HG02970 (cell line): ENCODE data around the gene CEP131.

Experiments used
- ATAC-seq: cut with Tn5 transposase; IDR thresholded peaks from one replicate; pipeline ENCODE4 v1.9.1; 2021; ENCODE audit warnings: mild to moderate bottlenecking, moderate library complexity, moderate number of reproducible peaks; ENCODE audit not compliant: unreplicated experiment, low FRiP score

The CEP131 gene

DNA sequence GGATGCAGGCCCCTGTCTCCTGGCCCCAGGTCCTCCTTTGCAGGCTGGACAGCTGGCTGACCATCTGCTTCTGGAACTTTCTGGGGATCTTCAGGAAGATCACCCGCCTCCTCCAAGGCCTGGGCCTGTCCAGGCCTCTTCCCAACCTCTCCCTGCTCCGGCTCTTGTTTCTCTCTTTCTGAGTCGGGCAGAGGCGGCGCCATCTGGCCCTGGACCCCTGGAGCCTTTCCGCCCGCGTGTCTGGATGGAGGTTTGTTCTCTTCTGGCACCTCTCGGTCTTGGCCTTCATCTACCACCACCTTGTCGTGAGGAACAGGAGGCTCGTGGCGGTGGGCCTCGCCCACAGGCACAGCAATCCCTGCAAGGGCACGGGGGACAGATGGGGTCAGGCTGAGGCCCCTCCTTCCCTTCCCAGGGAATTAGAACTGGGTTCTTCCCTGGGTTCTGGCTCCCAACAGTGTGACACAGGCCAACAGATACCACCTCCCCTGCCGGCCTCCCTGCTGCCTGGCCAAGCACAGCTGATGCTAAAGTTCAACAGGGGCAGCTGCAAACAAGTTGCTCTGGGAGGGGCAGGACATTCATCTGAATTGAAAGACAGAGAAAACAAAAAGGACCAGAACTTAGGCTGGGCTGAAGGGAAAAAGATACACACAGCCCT is 29.7 kb upstream of the CEP131 start:
- no peak for ATAC-seq

DNA sequence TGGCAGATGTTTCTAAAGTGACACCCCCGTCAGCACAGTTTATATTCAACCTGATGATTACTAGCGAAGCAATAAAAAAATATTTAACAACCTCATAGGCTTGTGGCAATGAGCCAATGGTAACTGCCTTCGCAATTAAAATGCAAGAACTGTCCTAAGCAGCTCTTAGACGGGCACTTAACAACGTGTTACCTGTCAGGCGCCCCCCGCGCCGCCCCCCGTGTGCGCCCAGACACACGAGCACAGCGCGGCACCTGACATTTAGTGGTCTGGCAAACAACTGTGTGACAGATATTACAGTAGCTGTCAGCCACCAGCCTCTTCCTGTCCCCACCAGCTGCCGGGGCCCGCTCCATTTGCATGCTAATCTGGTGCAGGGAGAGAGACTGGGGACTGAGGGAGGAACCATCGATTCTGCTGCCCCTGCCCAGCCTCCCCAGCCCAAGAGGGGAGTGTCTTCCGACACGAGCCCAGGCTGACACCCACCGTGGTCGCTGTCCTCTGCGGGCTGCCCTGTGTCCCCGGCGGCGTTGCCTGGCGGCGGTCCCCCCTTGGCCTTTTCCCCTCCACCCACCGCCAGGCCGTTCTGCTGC is 29.0 kb upstream of the CEP131 start:
- ATAC-seq, result no peak

DNA sequence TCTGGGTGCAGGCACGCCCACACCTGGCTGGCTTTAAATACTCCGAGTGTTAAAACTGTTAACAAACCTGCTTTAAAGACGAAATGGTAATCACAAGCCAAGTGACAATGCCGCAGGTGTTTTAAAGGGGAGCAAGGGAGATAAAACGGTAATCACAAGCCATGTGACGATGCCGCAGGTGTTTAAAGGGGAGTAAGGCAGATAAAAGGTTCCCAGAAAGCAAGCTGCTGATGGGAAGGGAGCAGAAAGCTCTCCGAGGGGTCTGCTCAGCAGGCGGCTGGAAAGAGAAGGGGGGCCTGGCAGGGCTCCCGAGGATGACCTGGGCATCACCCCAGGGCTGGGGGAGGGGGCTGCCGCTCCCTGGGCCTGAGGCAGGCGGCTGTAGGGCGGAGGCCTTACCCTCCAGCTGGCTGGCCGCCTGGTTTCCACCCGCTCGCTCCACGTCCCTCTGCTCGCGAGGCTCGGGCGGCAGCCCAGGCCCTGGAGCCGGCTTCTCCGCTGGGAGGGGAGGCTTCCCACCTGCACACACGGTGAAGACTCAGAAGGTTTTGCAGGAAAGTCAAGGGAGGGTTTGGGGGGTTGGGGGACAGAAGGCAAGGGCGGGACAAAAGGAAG is 28.4 kb upstream of the CEP131 start:
- ATAC-seq, result no peak

DNA sequence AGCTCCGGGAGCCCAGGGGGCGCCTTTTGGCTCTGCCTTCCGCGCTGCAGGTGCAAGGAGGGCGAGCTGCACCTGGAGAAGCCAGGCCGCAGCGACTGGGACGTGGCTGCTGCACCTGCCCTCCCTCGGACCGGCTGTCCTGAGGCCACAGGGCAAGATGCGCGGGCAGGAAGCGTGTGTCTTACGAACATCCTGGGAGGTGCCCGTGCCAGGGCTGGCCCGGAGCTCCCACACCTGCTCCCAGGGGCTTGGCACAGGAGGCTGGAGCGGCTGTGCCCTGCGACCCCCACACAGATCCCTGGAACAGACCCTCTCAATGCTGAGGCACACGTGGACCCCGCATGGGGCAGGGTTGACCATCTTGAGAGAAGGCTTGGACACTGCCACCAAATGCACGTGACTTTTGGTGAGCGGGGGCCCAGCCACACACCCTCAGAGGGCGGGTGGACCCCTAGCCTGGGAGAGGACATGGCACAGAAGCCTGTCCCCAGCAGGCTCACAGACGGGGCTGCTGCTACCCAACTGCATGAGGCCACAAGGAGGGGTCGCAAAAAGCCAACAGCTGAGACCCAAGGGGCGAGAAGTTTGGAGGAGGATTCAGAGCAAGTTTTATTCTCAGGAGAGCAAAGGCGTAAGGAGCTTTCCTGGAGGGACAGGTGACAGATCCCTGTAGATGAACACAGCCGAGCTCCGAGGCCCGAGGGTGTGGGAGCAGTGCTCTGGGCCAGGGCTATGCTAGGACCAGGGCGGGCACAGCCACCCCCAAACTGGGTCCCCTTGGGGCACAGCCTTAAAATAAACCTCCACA is 27.7 kb upstream of the CEP131 start:
- no peak for ATAC-seq

DNA sequence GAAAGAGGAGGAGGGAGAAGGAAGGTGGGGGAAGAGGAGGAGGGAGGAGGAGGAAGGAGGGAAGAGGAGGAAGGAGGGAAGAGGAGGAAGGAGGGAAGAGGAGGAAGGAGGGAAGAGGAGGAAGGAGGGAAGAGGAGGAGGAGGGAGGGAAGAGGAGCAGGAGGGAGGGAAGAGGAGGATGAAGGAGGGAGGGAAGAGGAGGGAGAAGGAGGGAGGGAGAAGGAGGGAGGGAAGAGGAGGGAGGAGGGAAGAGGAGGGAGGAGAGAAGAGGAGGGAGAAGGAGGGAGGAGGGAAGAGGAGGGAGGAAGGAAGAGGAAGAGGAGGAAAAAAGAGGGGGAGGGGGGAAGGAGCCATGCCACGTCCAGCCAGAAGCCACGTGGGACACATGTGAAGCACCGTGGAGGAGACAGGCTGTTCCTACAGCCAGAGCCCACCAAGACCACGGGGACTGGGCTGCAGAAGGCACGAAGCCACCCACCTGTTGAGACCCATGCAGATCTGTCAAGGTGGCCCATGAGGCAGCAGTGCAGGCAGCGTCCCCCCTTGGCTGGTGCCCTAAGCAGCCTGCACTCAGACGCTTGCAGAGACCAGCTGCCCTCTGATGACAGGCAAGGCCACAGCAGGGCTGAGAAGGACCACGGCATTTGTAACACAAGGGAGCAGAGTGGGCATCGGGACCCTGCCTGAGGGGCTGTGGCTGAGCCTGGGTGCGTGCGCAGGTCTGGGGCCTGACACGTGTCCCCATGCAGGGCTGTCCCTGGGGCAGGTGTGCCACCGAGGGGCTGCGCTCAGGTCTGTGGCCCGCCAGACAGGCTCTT is 26.7 kb upstream of the CEP131 start:
- no peak for ATAC-seq

DNA sequence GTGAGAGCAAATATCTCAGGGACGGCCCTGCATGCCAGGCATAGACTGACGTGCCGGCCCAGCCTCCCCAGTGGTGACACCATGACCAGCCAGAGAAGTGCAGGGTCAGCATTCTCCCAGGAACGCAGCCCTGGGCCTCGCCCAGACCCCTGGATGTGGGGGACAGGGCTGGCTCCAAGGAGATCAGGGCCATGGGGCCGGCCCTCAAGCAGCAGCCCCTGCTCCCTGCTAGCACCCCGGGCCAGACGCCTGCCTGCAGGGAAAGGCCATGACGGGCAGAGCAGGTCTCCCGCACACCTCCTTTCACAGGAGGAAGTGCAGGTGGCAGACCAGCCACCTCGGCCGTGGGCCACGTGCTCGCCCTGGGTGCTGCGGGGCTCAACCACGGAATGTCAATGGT is 25.9 kb upstream of the CEP131 start:
- no peak for ATAC-seq

DNA sequence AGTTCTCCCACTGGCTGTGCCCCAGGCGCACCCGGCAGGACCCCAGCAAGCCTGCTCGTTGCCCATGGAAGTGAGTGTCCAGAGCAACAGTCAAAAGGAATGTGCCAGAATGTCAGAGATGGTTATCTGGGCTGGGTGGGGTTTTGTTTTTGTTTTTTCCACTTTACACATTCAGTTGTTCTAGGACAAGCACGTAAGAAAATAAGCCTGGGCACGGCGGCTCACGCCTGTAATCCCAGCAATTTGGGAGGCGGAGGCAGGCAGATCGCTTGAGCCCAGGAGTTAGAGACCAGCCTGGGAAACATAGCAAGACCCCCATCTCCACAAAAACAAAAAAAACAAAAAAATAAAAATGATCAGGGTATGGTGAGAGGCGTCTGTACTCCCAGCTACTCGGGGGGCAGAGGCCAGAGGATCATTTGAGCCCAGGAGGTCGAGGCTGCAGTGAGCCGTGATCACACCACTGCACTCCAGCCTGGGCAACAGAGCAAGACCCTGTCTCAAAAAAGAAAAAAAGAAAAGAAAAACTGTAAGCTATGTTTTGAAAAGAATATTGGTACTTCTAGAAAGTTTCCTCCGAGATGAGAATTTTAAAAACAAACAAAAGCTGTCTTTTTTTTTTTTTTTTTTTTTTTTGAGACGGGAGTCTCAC is 24.7 kb upstream of the CEP131 start:
- ATAC-seq, result no peak

DNA sequence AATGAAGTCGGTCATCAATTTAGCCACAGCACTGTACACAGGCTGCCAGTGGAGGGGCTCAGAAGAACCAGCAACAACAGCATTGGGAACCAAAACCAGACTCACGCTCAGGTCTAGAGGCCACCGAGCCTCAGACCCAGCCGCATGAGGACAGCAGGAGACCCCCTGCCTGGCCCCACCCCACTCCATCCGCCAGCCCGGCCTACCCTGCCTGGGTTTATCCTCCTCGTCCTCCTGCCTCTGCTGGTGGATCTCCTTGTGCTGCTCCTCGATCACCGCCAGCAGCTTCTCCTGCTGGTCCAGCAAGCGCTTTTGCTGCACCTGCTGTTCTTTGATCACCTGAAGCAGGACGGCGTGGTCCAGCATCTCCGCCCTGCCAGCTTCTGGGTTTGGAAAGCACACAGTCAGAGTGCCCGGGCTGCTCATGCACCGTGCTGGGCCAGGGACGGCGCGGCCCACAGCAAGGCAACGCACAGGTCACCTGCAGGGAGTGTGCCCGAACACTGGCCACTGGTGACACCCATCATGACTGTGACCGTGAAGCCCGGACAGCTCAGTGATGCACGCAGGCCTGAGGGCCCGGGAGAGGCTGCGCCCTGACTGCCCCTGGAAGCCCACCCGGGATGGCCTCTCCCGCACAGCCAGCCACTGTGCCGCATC is 24.0 kb upstream of the CEP131 start:
- no peak for ATAC-seq

DNA sequence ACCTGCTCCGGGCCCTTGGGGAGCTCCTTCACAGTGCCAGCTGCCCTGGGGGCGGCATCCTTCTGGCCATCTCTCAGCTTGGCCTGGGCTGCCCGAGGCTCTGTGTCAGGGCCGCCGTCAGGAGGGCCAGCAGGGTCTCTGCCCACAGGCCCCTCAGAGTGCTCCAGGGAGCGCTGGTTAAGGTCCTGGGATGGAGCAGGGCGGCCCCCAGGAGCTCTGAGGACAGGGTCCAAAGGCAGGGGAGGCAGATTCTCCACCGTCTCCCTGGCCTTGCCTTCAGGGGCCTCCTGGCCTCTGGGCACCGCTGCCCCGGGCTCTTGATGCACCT is 23.5 kb upstream of the CEP131 start:
- ATAC-seq, result no peak

DNA sequence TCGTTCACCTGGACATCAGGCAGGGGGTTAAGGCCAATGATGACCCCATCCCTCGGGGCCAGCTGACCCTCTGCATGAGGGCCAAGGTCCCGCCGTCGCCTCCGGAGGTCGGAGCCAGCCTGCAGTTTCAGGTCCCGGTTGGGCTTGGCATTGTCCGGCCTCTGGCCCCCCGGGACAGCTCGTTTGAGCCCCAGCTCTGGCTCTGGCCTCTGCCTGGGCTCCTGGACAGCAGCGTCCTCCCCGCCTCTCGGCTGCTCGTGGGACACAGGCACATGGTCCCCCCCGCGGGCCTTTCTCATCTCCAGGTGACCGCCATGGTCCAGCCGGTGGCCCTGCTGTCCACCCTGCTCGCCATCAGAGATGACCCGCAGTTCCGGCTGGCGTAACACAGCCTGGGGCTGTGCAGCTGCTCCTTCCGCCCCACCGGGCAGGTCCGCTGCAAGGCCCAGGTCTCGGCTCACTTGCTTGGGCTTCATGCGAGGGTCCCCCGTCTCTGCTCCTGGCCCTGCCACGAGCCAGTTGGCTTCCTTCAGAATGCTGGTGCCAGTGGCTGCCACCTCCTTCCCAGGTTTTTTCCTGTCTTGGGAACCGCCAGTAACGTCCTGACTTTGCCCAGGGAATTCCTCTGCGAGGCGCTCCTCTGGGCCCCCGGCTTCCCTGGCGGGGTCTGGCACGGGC is 23.0 kb upstream of the CEP131 start:
- no peak for ATAC-seq

DNA sequence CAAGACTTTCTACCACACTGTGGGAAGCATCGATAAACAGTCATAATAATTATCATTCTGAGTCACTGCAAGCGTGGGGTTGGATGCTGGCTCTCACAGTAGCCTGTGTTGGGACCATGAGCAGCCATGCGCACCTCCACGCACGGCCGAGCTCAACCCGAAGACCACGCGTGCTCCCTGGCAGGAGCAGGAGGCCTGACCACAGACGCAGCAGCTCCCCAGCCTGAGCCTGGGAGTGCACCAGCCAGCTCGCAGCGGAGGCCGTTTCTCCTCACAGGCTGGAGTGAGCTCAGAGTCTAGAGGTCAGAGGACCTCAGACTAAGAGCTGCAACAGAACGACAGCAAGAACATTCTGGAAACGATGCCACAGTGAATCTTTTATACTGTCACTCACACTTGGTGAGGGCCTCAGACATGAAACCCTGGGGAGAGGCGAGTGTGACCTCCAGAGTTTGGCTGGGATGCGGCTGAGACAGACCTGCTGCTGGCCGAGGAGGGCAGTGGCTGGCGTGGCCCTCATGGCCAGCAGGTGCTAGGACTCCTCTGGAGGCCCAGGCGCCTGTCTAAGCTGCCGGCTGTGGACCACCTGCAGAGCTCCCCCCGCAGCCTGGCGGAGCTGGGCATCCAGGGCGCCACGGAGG is 22.4 kb upstream of the CEP131 start:
- no peak for ATAC-seq

DNA sequence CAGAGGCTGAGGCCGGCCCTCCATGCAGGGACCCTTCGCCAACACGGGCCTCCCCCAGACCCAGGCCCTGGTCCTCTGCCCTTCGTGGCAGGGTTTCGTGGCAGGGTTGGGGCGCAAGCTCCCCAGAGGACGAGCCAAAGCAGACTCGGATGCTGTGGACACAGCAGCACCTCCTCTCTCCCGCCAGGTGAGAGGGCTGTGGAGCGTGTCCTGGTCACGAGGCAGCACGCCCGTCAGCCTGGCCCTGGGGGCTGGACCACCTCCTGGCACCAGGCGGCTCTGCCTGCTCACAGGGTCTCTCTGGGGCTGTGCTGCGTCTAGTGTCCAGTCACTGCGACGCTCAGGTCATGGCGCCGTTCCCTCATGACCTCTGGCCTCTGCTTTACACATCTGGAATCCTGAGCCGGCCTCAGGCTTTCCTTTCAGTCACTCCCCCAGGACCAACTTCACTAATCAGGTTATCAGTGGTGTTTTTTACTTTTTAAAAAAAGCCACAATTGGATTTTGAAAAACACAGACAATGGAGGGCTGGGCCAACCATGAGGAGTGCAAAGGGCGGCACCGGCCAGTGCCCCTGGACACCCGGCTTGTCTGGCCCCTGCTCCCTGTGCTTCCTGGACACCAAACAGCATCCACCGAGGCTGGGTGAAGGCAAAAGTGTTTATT is 21.7 kb upstream of the CEP131 start:
- no peak for ATAC-seq

DNA sequence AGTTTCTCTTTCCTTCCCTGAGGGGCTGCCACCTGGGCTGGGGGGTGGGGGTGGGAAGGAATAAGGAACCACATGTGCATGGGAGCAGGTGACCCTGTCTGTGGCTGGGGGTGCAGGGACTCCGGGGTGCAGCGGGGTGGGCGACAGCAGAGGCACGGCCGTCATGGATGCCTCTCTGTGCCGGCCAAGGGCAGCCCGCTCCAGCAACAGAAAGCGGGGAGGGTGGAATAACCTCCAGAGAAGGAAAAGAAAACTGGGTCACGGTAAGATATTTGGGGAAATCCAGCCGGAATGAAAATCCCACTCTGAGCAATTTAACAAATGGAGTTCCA is 20.5 kb upstream of the CEP131 start:
- no peak for ATAC-seq

DNA sequence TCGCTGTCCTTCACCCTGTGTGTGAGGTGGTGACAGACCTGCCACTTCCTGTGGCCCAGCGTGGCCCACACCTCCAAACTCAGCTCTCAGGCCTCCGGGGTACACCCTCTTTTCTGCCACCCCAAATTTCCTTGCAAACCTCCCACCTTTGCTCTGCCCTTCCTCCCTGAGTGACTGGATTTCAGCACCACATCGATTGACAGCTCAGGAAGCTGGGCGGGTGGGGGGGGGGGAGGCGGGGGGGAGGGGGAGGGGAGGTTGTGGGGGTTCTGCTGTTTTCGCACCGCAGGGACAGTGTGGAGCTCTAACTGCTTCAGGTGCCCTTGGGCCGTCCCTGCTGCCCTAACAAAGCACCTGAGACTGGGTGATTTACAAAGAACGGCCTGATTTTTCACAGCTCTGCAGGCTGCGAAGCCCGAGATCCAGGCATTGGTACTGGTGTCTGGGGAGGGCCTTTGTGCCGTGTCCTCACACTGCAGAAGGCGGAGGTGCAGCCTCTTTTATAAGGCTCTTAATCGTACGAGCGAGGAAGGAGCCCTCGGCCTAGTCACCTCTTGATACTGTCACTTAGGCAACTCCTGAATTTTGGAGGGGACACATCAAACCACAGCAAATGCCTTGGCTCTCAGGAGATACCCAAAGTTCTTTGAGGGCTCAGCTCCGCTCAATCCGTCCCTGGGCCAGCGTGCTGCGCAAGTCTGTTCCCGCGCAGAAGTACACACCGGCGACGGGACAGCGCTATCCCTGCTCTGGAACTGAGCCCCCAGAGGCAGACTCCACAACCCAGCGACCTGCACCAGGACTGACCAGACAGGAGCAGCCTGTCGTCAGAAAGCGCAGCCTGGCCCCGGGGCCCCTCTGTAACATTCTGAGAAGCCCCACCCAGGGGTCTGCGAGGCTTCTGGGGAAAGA is 19.9 kb upstream of the CEP131 start:
- ATAC-seq, result no peak

DNA sequence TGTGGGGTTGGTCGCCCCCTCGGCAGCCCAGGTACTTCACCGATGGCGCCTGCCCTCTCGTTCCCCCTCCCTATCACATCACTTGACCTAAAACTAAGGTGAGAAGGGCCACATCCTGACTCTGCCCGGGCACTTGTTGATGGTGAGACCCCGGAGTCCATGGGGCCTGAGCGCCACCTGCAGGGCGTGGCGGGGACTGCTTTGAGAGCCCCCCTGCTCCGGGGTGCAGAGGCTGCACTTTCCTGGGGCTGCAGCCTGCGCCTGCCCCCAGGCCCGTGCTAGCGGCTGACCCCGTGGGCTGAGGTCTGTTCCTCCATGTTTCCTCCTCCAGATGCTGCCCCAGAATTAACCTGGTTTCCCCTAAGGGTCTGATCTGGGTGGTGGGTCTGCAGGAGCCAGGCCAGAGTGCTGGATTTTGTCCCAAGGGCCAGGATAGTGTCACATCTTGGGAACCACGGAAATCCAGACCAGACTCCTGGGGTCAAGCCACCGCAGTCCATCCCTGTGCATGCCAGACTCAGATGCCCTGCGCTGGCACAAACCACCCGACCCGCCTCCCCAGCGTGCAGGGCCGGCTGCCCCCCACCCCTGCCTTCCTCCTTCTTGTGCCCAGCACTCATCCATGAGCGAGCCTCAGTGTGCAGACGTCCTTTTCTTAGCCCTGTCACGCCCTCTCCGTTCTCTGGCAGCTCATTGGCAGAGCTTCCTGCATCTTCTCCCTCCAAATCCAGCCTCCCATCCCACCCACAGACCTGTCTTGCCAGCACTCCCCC is 19.1 kb upstream of the CEP131 start:
- ATAC-seq, result no peak

DNA sequence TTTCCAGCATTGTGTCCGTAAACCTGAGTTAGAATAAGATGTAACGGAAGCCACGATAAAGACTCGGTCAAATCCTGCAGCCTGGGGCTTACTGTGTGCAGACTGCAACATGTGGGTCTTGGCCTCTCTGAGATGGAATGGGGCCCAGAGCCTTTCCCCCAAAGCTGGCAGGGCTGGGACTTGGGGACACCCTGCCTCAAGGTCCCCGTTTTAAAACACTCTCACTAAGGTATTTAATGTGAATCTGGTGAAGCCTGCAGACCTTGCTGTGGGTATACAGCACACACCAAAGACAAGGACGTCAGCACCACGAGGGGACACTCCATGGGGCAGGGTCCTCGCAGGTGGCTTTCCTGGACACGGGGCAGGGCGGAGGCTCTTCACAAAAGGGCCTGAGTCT is 18.4 kb upstream of the CEP131 start:
- no peak for ATAC-seq

DNA sequence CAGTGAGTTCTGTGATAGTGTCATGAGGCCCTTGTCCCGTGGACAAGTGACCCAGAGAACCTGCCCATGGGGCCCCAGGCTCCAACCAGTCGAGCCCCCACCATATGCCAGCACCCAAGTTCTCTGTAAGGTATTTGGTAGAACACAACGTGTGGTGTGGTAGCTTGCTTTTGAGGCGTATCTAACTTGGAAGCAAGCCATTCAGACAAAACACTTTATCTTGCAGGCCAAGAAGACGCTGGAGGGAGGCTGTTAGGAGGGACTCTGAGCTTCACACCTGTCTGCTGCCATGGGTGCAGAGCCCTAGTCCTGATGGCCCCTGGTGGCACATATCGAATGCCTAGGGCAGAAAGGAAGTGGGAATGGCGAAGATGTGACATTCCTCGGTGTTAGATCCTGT is 18.0 kb upstream of the CEP131 start:
- ATAC-seq, result no peak
